H1 (cell line): ENCODE results near the gene STIM2. TPM values are rescaled to one million over a fixed set of nuclear protein-coding genes. Genes with fewer than 3 reads are reported as not detected.

Experiments
- SUZ12 ChIP-seq: fragments of 200-600 bp; sonication (generic); IDR thresholded peaks from 2 replicates; pipeline ENCODE4 v1.6.1; 2012; ENCODE audit warnings: mild to moderate bottlenecking, inconsistent platforms, low read length, moderate library complexity, mixed read lengths
- TEAD4 ChIP-seq: IDR thresholded peaks from 2 replicates; pipeline ENCODE4 v1.6.1; 2012; ENCODE audit warnings: low read depth, low read length, inconsistent platforms, mixed read lengths
- USF2 ChIP-seq: IDR thresholded peaks from 2 replicates; pipeline ENCODE4 v1.6.1; 2011; ENCODE audit warnings: low read length, improper control_type of control experiment
- polyA plus RNA-seq, 7 experiments: library from polyadenylated mRNA; depleted of rRNA in 3 of 7; stranded (reverse) in 5 of 7; unstranded in 2 of 7; fragments of >200 nt in 5 of 7; fragments of 200-250 nt in 2 of 7; gene quantifications; 1 replicate in 5 of 7; 2 replicates in 1 of 7; 4 replicates in 1 of 7; pipeline versions ENCODE4 v1.2.1 to v1.2.3, GENCODE V29; 2011 to 2013; ENCODE audit warnings: missing spikeins in 2 of 7, mixed read lengths in 2 of 7
- total RNA-seq: library from RNA; stranded (reverse); fragmentation: NEBNext Ultra II Directional; extraction: Animal tissue kit (Norgen Biotek cat#: 25700); gene quantifications from 2 replicates; pipeline ENCODE4 v1.2.1, GENCODE V29; 2021

Gene STIM2
- total and polyA plus RNA-seq, 2 of the 8 experiments (the other 6 are each of a cell fraction or from before 2014, with no cell fraction given), result 22.9 to 23.0 TPM

GRCh38 chr4:26987191-26987590 is 126.5 kb downstream of the STIM2 start (continued):
- TF ChIP-seq TEAD4 (no peak), SUZ12 (no peak), USF2 (no peak)
